ENCODE results near the gene MYOD1. TPM values are rescaled to one million over a fixed set of nuclear protein-coding genes. Genes with fewer than 3 reads are reported as not detected.

The MYOD1 gene
- total and polyA plus RNA-seq, 2 of the 4 experiments (the other 2 are of a cell fraction), result not detected

DNA sequence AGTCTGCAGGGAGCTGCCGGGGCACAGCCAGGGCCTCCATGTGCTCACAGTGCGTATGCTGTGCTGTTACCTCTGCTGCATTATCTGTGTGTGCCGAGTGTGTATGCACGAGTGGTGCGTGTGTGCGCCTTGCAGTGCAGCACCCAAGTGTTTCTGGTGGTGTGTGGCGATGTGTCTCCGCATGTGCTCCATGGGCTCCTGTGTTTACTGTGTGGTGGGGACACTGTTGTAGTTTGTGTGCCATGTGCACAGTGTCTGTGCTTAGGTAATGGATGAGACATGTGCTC, 46.6 kb downstream of the MYOD1 start:
- Histone ChIP-seq H3K36me3 (ENCODE audit: control insufficient read depth, insufficient read depth, low read length) (no peaks in the 10 kb centered on the region), H2BK5ac (ENCODE audit: low read depth, low read length, poor library complexity, severe bottlenecking) (no peak overlapping the region), H3K56ac (ENCODE audit: extremely low read depth, insufficient read depth, low read length) (no peak overlapping the region), H3K4me2 (ENCODE audit: low read depth, low read length) (no peak overlapping the region), H3K23ac (ENCODE audit: low read depth, low read length) (no peak overlapping the region), H3K14ac (replicated peaks; ENCODE audit: low read depth, low read length) (no peak overlapping the region), H2BK15ac (ENCODE audit: low read depth, low read length) (no peak overlapping the region), H2AK9ac (replicated peaks; ENCODE audit: low read depth, low read length, poor library complexity) (no peak overlapping the region), H3K79me1 (ENCODE audit: low read depth in 1 of 2, low read length in 2 of 2) (no peaks in the 10 kb centered on the region), H3K9ac (ENCODE audit: low read depth, low read length) (no peak overlapping the region), H3K27me3 (ENCODE audit: control insufficient read depth, insufficient read depth, low read length) (peaks cover 5% of the 10 kb centered on the region; the same call in 1 of the 2 replicates), H2AK5ac (ENCODE audit: low read depth, low read length) (no peak overlapping the region), H4K20me1 (ENCODE audit: insufficient read depth, low read length) (no peaks in the 10 kb centered on the region), H3K9me1 (ENCODE audit: insufficient read depth, low read length) (no peaks in the 10 kb centered on the region), H3K18ac (ENCODE audit: low read depth, low read length) (no peak overlapping the region), H2BK120ac (ENCODE audit: low read depth, low read length) (no peak overlapping the region), H4K5ac (ENCODE audit: low read depth, low read length) (no peak overlapping the region), H2AFZ (replicated peaks; ENCODE audit: low read length, poor library complexity) (no peak overlapping the region), H4K8ac (ENCODE audit: low read depth in 2 of 2, low read length in 2 of 2) (no peak overlapping the region), H3K4me1 (ENCODE audit: control insufficient read depth, insufficient read depth, low read length) (no peaks in the 10 kb centered on the region), H4K91ac (ENCODE audit: insufficient read depth, low read depth, low read length) (no peak overlapping the region), H3K27ac (ENCODE audit: insufficient read depth, low read length) (no peak overlapping the region), H3K4me3 (ENCODE audit: insufficient read depth, low read depth, low read length) (no peak overlapping the region), H2BK20ac (ENCODE audit: low read depth, low read length) (no peak overlapping the region), H3K4ac (ENCODE audit: low read depth, low read length) (no peak overlapping the region), H3K9me3 (ENCODE audit: control insufficient read depth, insufficient read depth, low read length) (no peaks in the 10 kb centered on the region)
- dilution Hi-C loops (cut with HindIII; ENCODE audit: low sequenced_read_pairs, unreplicated experiment) (no loop called here), in situ Hi-C loops (cut with MboI; ENCODE audit: low sequenced_read_pairs) (no loop called here), intact Hi-C loops (cut with micrococcal nuclease) (no loop called here)
- no peak for ATAC-seq (ENCODE audit: low read depth)
- DNase-seq, result peak; percentile 17
- TF ChIP-seq CEBPB (IDR thresholded peaks at IDR 0.05; ENCODE audit: low read depth, low read length) (no peak), RCOR1 (IDR thresholded peaks at IDR 0.05; ENCODE audit: insufficient replicate concordance, low read length) (no peak), SMC3 (IDR thresholded peaks at IDR 0.05; ENCODE audit: low read depth, low read length) (no peak), MXI1 (IDR thresholded peaks at IDR 0.05; ENCODE audit: borderline replicate concordance, low read depth, low read length) (no peak), RFX5 (IDR thresholded peaks at IDR 0.05; ENCODE audit: low read depth, low read length) (no peak), BHLHE40 (IDR thresholded peaks at IDR 0.05; ENCODE audit: low read depth, low read length) (no peak), CHD1 (IDR thresholded peaks at IDR 0.05; ENCODE audit: low read depth, low read length) (no peak), FOS (IDR thresholded peaks at IDR 0.05; ENCODE audit: low read depth, low read length) (no peak), POLR2A (IDR thresholded peaks at IDR 0.05; ENCODE audit: low read depth, low read length) (no peak), MAZ (IDR thresholded peaks at IDR 0.05; ENCODE audit: borderline replicate concordance, low read depth, low read length) (no peak), MAFK (IDR thresholded peaks at IDR 0.05; ENCODE audit: low read depth, low read length) (no peak), RAD21 (IDR thresholded peaks at IDR 0.05; ENCODE audit: low read length) (no peak), NFE2L2 (IDR thresholded peaks at IDR 0.05; ENCODE audit: low read depth, low read length) (no peak)
- TF ChIP-seq, protein P1, sequence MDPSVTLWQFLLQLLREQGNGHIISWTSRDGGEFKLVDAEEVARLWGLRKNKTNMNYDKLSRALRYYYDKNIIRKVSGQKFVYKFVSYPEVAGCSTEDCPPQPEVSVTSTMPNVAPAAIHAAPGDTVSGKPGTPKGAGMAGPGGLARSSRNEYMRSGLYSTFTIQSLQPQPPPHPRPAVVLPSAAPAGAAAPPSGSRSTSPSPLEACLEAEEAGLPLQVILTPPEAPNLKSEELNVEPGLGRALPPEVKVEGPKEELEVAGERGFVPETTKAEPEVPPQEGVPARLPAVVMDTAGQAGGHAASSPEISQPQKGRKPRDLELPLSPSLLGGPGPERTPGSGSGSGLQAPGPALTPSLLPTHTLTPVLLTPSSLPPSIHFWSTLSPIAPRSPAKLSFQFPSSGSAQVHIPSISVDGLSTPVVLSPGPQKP (IDR thresholded peaks at IDR 0.05; ENCODE audit: borderline replicate concordance, low read depth, low read length), result no peak
- TF ChIP-seq, protein P2, sequence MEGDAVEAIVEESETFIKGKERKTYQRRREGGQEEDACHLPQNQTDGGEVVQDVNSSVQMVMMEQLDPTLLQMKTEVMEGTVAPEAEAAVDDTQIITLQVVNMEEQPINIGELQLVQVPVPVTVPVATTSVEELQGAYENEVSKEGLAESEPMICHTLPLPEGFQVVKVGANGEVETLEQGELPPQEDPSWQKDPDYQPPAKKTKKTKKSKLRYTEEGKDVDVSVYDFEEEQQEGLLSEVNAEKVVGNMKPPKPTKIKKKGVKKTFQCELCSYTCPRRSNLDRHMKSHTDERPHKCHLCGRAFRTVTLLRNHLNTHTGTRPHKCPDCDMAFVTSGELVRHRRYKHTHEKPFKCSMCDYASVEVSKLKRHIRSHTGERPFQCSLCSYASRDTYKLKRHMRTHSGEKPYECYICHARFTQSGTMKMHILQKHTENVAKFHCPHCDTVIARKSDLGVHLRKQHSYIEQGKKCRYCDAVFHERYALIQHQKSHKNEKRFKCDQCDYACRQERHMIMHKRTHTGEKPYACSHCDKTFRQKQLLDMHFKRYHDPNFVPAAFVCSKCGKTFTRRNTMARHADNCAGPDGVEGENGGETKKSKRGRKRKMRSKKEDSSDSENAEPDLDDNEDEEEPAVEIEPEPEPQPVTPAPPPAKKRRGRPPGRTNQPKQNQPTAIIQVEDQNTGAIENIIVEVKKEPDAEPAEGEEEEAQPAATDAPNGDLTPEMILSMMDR (conservative IDR thresholded peaks at IDR 0.05; ENCODE audit: low read depth, low read length), result no peak
- TF ChIP-seq, protein P3, sequence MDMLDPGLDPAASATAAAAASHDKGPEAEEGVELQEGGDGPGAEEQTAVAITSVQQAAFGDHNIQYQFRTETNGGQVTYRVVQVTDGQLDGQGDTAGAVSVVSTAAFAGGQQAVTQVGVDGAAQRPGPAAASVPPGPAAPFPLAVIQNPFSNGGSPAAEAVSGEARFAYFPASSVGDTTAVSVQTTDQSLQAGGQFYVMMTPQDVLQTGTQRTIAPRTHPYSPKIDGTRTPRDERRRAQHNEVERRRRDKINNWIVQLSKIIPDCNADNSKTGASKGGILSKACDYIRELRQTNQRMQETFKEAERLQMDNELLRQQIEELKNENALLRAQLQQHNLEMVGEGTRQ (IDR thresholded peaks at IDR 0.05; ENCODE audit: low read depth, low read length), result no peak
- WGBS, 2 experiments (ENCODE audit: extremely low coverage in 2 of 2, insufficient read length in 1 of 2), result 90% methylated on average over 4 of the region's 8 CpGs; no CpG with 5 or more reads in 1 of the 2 experiments
- CTCF ChIA-PET, result interaction anchor here (1.1 kb wide), 1 partner anchor 35 kb away, joined by 3 read pairs; no protein-coding TSS in a partner anchor
- POLR2A ChIA-PET (ENCODE audit: unreplicated experiment), result no interaction called here
- no TSS peak for BruUV-seq (replicated peaks)
